Retinal pigment epithelial cell (primary cell): ENCODE measurements around the gene PLCB1.

Experiments used
- DNase-seq: peaks from one replicate; pipeline ENCODE4 v3.0.0-alpha.2; 2010; ENCODE audit warnings: low read depth
- H3K4me3 ChIP-seq: 2 replicates; pipeline ENCODE4 v1.5.1; 2011; ENCODE audit warnings: mild to moderate bottlenecking, low read length, control low read depth, moderate library complexity
- CTCF ChIP-seq: conservative IDR thresholded peaks from 2 replicates; pipeline ENCODE4 v1.5.1; 2011; ENCODE audit warnings: low read depth, low read length, control low read depth, inconsistent platforms

PLCB1 gene

GRCh38 chr20:8322662-8323217, 190.7 kb downstream of the PLCB1 start:
- no peak for TF ChIP-seq CTCF
- DNase-seq, result no peak
- no peak overlapping the region for H3K4me3 ChIP-seq

GRCh38 chr20:8326191-8326590, 194.1 kb downstream of the PLCB1 start:
- H3K4me3 ChIP-seq, result no peak overlapping the region
- DNase-seq, result no peak
- TF ChIP-seq CTCF, result no peak

GRCh38 chr20:8326899-8327298, 194.8 kb downstream of the PLCB1 start:
- no peak for DNase-seq
- no peak for TF ChIP-seq CTCF

GRCh38 chr20:8328189-8328588, 196.1 kb downstream of the PLCB1 start:
- TF ChIP-seq CTCF, result no peak
- no peak for DNase-seq
- no peak overlapping the region for H3K4me3 ChIP-seq

More at GRCh38 chr20:8326899-8327298, 194.8 kb downstream of the PLCB1 start:
- no peak overlapping the region for H3K4me3 ChIP-seq

GRCh38 chr20:8330319-8330784, 198.3 kb downstream of the PLCB1 start:
- no peak overlapping the region for H3K4me3 ChIP-seq
- no peak for DNase-seq
- no peak for TF ChIP-seq CTCF

GRCh38 chr20:8330785-8331695, 199.0 kb downstream of the PLCB1 start:
- no peak overlapping the region for H3K4me3 ChIP-seq
- TF ChIP-seq CTCF, result no peak
- DNase-seq, result peak; percentile 45
